Stomach smooth muscle (tissue), 2 donors: ENCODE data around the gene C1orf87.

Experiments used
- H3K27ac ChIP-seq: one replicate; pipeline ENCODE4 v1.7.0; 2013; ENCODE audit warnings: mild to moderate bottlenecking, low read length, inconsistent platforms
- H3K27me3 ChIP-seq, 2 donors: one replicate each; pipeline ENCODE4 v1.7.0; 2013; ENCODE audit warnings: low read length in 2 of 2; ENCODE audit not compliant: insufficient read depth in 2 of 2, control insufficient read depth in 1 of 2
- H3K36me3 ChIP-seq, 2 donors: one replicate each; pipeline ENCODE4 v1.7.0; 2013; ENCODE audit warnings: low read length in 2 of 2; ENCODE audit not compliant: control insufficient read depth in 2 of 2, insufficient read depth in 2 of 2
- H3K4me1 ChIP-seq: one replicate; pipeline ENCODE4 v1.7.0; 2013; ENCODE audit warnings: low read length; ENCODE audit not compliant: control insufficient read depth, insufficient read depth
- H3K4me3 ChIP-seq, 2 donors: one replicate each; pipeline ENCODE4 v1.7.0; 2013; ENCODE audit warnings: low read length in 2 of 2
- H3K9ac ChIP-seq, 2 donors: one replicate each; pipeline ENCODE4 v1.7.0; 2013; ENCODE audit warnings: low read length in 2 of 2, mild to moderate bottlenecking in 1 of 2
- H3K9me3 ChIP-seq, 2 donors: one replicate each; pipeline ENCODE4 v1.7.0; 2013; ENCODE audit warnings: low read length in 2 of 2; ENCODE audit not compliant: control insufficient read depth in 2 of 2
- donor health status: healthy.
- donor health status: Pancreatic carcinoma.

Gene C1orf87

DNA sequence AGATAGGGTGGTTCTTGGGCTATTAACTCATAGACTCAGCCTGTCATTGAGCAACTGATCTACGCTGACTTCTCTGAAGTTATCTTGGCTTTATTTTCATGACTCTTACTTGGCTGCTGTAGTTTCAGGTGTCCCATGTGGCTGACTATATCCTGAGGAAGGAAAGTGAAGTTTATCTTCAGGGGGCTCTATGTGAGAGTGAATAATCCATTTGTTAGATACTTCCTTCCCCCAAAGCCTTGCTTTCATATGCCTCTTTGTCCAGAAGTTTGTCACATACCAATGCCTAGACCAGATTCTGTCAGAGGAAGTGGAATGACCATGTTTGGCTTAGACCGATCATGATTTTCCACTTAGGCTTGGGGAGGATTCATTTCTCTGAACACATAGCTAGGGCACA, 27.9 kb upstream of the C1orf87 start:
- Histone ChIP-seq H3K4me3 (no peak overlapping the region), H3K27ac (no peak overlapping the region), H3K9ac (no peak overlapping the region)

DNA sequence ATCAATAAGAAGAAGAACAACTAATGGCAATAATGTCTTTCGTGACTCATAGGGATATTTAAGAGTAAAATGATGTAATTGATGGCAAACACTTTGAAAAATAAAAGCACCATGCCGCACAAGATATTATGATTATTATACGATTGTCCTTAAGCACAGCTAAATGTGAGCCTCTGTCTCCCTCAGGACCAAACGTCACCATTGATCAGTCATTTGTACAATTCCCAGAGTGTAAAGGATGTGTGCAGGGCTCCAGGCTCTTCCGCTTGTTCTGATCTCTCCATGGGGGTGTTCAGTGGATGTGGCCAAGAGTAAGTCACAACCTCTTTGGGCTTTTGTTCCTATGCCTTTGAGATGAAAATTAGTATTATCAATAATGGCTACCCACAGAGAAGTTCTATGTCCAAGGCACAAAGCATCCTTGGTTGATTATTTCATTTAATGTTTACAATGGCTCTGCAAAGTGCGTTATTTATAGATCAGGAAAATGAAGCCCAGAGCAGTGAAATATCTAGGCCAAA, 17.7 kb upstream of the C1orf87 start:
- no peaks in the 10 kb centered on the region for H3K9me3 ChIP-seq
- H3K27me3 ChIP-seq: no peaks in the 10 kb centered on the region
- H3K4me3 ChIP-seq: no peak overlapping the region
- no peak overlapping the region for H3K9ac ChIP-seq
- H3K4me1 ChIP-seq: no peaks in the 10 kb centered on the region
- no peak overlapping the region for H3K27ac ChIP-seq
- no peaks in the 10 kb centered on the region for H3K36me3 ChIP-seq

More for the DNA sequence above, 27.9 kb upstream of the C1orf87 start:
- Histone ChIP-seq H3K4me1 (no peaks in the 10 kb centered on the region), H3K27me3 (no peaks in the 10 kb centered on the region), H3K9me3 (no peaks in the 10 kb centered on the region), H3K36me3 (no peaks in the 10 kb centered on the region)

DNA sequence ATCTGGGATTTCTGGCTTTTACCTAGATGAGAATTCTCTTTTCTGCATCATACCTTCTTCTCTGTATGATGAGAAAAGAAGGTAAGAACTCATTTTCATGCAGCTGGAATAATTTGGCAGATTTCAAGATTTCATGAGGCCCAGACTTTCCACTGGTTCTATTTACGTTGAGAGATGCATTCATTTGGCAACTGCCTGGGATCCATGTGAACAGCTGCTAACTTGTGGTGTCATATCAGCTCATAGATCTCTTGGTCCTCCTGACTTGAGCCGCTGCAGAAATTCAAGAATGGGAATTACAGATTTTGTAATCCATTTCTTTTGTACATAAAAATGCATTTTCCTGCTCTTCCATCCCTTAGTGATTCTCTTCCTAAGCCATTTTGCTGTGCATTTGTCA, 17.1 kb upstream of the C1orf87 start:
- Histone ChIP-seq H3K27me3 (no peaks in the 10 kb centered on the region), H3K9ac (no peak overlapping the region), H3K27ac (no peak overlapping the region), H3K4me3 (no peak overlapping the region), H3K36me3 (no peaks in the 10 kb centered on the region), H3K9me3 (no peaks in the 10 kb centered on the region), H3K4me1 (no peaks in the 10 kb centered on the region)

DNA sequence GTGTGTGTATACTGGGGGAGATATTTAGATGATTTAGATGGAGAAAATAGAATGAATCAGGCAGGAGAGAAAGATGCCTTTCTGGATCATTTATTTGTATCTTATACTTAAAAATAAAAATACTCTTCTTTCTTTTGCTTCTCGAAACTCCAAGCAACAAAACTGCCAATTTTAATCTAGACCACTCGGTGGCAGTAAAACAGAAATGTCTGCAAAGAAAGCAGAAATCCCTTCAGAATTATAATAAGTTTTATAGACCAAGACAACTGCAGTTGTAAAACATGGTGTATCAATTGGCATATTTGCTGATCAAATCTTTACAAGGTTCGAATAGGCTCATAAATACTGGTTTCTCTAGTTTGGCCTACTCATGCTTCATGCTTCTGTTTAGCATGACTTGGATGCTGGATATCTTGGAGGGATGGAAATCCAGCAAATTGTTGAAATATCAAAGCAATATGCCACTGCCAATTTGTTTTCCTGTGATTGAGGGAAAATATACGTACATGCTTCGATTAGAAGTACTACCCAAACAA, 15.1 kb upstream of the C1orf87 start:
- Histone ChIP-seq H3K4me3 (no peak overlapping the region), H3K27me3 (no peaks in the 10 kb centered on the region), H3K9ac (no peak overlapping the region), H3K27ac (no peak overlapping the region), H3K9me3 (no peaks in the 10 kb centered on the region), H3K36me3 (no peaks in the 10 kb centered on the region), H3K4me1 (no peaks in the 10 kb centered on the region)

DNA sequence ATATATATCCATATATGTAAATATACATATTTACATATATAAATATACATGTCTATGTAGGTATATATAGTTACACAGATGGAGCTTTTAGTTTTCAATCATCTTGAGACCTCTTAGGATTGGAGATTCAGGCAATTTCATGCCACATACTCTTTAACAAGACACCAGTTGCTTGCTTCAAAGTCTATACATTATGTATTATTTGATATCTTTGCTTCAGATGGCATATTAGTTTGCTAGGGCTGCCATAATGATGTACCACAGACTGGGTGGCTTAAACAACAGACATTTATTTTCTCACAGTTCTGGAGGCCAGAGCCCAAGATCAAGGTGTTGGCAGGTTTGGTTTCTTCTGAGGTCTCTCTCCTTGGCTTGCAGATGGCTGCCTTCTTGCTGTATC, 14.1 kb upstream of the C1orf87 start:
- Histone ChIP-seq H3K27ac (no peak overlapping the region), H3K9ac (no peak overlapping the region), H3K36me3 (no peaks in the 10 kb centered on the region), H3K27me3 (no peaks in the 10 kb centered on the region), H3K9me3 (no peaks in the 10 kb centered on the region), H3K4me3 (no peak overlapping the region), H3K4me1 (no peaks in the 10 kb centered on the region)

DNA sequence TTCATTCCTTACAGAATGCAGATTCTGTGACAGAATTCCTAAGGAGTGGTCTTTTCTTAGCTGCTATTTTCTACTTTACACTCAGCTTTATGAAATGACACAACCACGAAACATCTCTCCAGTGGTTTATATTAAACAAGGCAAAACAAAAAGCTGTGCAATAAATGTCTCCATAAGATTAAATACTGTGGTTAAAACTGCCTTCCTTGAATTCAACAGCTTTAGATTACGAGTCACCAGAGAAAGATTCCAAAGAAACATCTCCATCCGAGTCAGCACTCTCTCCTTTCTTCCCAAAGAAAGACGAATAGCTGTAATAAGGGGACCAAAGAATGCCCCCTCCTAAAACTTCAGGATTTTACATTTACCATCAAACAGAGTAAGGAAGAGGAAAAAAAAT, 4.6 kb upstream of the C1orf87 start:
- H3K4me3 ChIP-seq: no peak overlapping the region
- H3K4me1 ChIP-seq: no peaks in the 10 kb centered on the region
- H3K27ac ChIP-seq: no peak overlapping the region
- peaks cover 3 to 13% of the 10 kb centered on the region in 2 donors for H3K27me3 ChIP-seq
- H3K36me3 ChIP-seq: no peaks in the 10 kb centered on the region
- H3K9ac ChIP-seq: no peak overlapping the region
- no peaks in the 10 kb centered on the region for H3K9me3 ChIP-seq

DNA sequence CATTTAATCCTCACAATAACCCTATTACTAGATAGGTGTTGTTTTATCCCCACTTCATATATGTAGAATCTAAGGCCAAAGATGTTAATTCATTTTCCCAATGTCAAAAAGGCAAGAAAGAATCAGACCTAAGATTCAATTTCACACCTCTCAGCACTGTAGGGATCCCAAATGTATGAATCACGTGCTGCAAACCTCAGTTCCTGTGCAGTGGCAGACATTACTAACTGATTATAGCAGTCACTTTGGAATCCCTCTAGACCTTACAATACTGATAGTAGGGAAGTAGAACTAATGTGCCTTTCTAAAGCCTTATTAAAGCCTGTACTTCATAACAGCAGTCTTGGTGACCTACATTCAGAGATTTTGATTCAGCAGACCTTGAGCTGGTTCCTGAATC, 2.3 kb downstream of the C1orf87 start:
- Histone ChIP-seq H3K27ac (no peak overlapping the region), H3K9me3 (no peaks in the 10 kb centered on the region), H3K4me1 (no peaks in the 10 kb centered on the region), H3K9ac (no peak overlapping the region), H3K36me3 (no peaks in the 10 kb centered on the region), H3K4me3 (no peak overlapping the region), H3K27me3 (peaks cover 3 to 14% of the 10 kb centered on the region in 2 donors)

DNA sequence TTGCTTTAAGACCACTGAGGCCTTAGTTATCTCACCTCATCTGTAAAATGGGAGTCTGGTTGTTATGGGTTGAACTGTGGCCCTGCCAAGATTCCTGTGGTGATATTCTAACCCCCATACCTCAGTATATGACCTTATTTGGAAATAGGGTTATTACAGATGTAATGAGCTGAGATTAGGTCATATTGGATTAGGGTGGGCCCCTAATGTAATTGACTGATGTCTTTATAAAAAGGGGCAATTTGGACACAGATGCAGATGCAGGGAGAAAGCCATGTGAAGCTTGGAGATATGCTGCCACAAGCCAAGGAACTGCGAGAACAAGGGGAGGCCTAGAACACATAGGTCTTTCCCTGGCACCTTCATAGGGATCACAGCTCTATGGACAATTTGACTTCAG, 3.9 kb downstream of the C1orf87 start:
- Histone ChIP-seq H3K36me3 (no peaks in the 10 kb centered on the region), H3K9me3 (no peaks in the 10 kb centered on the region), H3K4me3 (no peak overlapping the region), H3K27ac (no peak overlapping the region), H3K27me3 (peaks cover 0 to 11% of the 10 kb centered on the region in 2 donors), H3K9ac (no peak overlapping the region), H3K4me1 (no peaks in the 10 kb centered on the region)

DNA sequence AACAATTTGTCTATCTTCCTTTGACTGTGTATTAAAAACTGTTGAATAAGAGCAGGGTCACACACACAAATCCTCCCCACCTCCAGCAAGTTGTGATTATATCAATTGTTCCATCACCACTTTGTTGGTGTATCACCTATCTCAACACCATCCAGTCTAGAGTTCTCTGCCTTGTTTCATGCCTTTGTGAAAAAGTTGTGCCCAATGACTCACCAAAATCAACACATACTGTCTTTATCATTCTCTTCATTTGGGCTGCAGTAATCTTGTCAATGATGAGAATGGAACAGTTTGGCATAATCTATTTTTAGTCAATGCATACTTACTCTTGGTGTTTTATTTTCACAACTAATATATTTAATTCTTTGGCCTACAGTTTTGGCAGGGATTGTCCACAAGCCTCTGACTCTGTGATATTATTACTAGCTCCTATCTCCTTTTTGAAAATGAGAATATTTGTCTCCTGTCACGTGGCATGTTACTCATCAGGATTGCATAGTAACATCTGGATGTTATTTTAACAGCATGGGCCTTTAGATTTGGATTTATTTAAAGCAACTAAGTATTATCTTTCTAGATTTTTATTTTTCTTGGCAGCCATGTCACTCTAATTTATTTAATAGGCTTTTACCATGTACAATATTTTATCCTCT, 5.1 kb downstream of the C1orf87 start:
- Histone ChIP-seq H3K9me3 (no peaks in the 10 kb centered on the region), H3K27me3 (peaks cover 0 to 4% of the 10 kb centered on the region in 2 donors), H3K9ac (no peak overlapping the region), H3K4me1 (no peaks in the 10 kb centered on the region), H3K36me3 (no peaks in the 10 kb centered on the region), H3K27ac (no peak overlapping the region), H3K4me3 (no peak overlapping the region)

DNA sequence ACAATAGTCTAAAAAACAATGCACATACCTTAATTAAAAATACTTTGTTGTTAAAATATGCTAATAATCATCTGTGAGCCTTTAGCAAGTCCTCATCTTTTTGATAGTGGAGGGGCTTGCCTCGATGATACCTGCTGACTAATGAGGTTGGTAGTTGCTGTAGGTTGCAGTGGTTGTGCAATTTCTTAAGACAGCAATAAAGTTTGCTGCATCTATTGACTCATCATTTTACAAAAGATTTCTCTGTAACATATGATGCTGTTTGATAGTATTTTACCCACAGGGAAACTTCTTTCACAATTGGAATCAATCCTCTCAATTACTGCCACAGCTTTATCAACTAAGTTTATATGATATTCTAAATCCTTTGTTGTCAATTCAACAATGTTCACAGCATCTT, 7.6 kb downstream of the C1orf87 start:
- no peaks in the 10 kb centered on the region for H3K27me3 ChIP-seq
- H3K9me3 ChIP-seq: no peaks in the 10 kb centered on the region
- no peak overlapping the region for H3K9ac ChIP-seq
- H3K4me3 ChIP-seq: no peak overlapping the region
- no peak overlapping the region for H3K27ac ChIP-seq
- no peaks in the 10 kb centered on the region for H3K4me1 ChIP-seq
- no peaks in the 10 kb centered on the region for H3K36me3 ChIP-seq

DNA sequence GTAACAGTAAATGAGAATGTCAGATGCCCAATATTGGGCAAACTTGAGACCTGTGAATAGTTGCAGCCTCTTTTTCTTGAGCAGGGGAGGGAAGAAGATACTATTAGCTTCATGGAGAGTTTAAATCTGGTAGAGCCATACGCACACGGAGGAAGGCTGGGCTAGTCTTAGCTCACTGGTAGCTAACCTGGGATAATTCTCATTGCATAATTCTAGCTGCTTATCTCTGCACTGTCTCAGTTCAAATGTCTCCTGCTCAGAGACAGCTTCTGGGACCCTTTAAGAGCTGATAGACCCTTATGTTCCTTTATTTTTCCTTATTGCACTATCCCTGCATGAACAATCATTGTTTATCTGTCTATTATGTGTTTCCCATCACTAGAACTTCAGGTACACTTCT, 8.4 kb downstream of the C1orf87 start:
- H3K4me1 ChIP-seq: no peaks in the 10 kb centered on the region

More for the DNA sequence above, 8.4 kb downstream of the C1orf87 start:
- Histone ChIP-seq H3K27ac (no peak overlapping the region), H3K4me3 (no peak overlapping the region), H3K36me3 (no peaks in the 10 kb centered on the region), H3K9ac (no peak overlapping the region), H3K9me3 (no peaks in the 10 kb centered on the region), H3K27me3 (no peaks in the 10 kb centered on the region)
